Astrocyte (in vitro differentiated cells and primary cell): ENCODE measurements around the gene ASB2. TPM values are rescaled to one million over a fixed set of nuclear protein-coding genes. Genes with fewer than 3 reads are reported as not detected.

ENCODE experiments used
- DNase-seq: peaks from one replicate; pipeline ENCODE4 v3.0.0-alpha.2; 2010; ENCODE audit warnings: low read depth
- FAIRE-seq: peaks from 2 replicates; lab custom pipeline; 2011; peaks lifted over from hg19 to GRCh38; lab: Jason Lieb, UNC
- H2AFZ ChIP-seq: 2 replicates; pipeline ENCODE4 v1.6.0; 2012; ENCODE audit warnings: low read depth, low read length, inconsistent platforms
- H3K27ac ChIP-seq: 2 replicates; pipeline ENCODE4 v1.5.1; 2011; ENCODE audit warnings: low read depth, low read length, inconsistent platforms
- H3K27me3 ChIP-seq: 2 replicates; pipeline ENCODE4 v1.6.0; 2011; ENCODE audit warnings: low read length, inconsistent platforms; ENCODE audit not compliant: insufficient read depth
- H3K36me3 ChIP-seq: 2 replicates; pipeline ENCODE4 v1.5.1; 2011; ENCODE audit warnings: low read length, inconsistent platforms; ENCODE audit not compliant: insufficient read depth
- H3K4me1 ChIP-seq: 2 replicates; pipeline ENCODE4 v1.5.1; 2011; ENCODE audit warnings: low read length, inconsistent platforms; ENCODE audit not compliant: insufficient read depth
- H3K4me2 ChIP-seq: 2 replicates; pipeline ENCODE4 v1.6.0; 2012; ENCODE audit warnings: low read length, inconsistent platforms
- H3K4me3 ChIP-seq: 2 replicates; pipeline ENCODE4 v1.5.1; 2011; ENCODE audit warnings: low read depth, mild to moderate bottlenecking, low read length, inconsistent platforms; ENCODE audit not compliant: insufficient read depth
- H3K79me2 ChIP-seq: 2 replicates; pipeline ENCODE4 v1.6.0; 2012; ENCODE audit warnings: mild to moderate bottlenecking, low read length, inconsistent platforms; ENCODE audit not compliant: insufficient read depth
- H3K9ac ChIP-seq: 2 replicates; pipeline ENCODE4 v1.6.0; 2012; ENCODE audit warnings: mild to moderate bottlenecking, low read length, inconsistent platforms
- H3K9me3 ChIP-seq: 2 replicates; pipeline ENCODE4 v1.5.1; 2012; ENCODE audit warnings: low read depth, mild to moderate bottlenecking, low read length, inconsistent platforms; ENCODE audit not compliant: insufficient read depth
- H4K20me1 ChIP-seq: 2 replicates; pipeline ENCODE4 v1.6.0; 2012; ENCODE audit warnings: low read length, inconsistent platforms; ENCODE audit not compliant: insufficient read depth
- H3K27ac Mint-ChIP-seq: one replicate; pipeline ENCODE4 v1.8.0; 2021; ENCODE audit warnings: mild to moderate bottlenecking, mixed read lengths; ENCODE audit not compliant: unreplicated experiment
- H3K27me3 Mint-ChIP-seq: one replicate; pipeline ENCODE4 v1.8.0; 2021; ENCODE audit warnings: low read depth, mixed read lengths; ENCODE audit not compliant: unreplicated experiment
- H3K36me3 Mint-ChIP-seq: one replicate; pipeline ENCODE4 v1.8.0; 2021; ENCODE audit warnings: low read depth, mixed read lengths; ENCODE audit not compliant: unreplicated experiment
- H3K4me1 Mint-ChIP-seq: one replicate; pipeline ENCODE4 v1.8.0; 2021; ENCODE audit warnings: low read depth, mixed read lengths; ENCODE audit not compliant: unreplicated experiment
- H3K4me3 Mint-ChIP-seq: one replicate; pipeline ENCODE4 v1.8.0; 2021; ENCODE audit warnings: mild to moderate bottlenecking, moderate library complexity, mixed read lengths; ENCODE audit not compliant: unreplicated experiment
- H3K9me3 Mint-ChIP-seq: one replicate; pipeline ENCODE4 v1.8.0; 2021; ENCODE audit warnings: mild to moderate bottlenecking, mixed read lengths; ENCODE audit not compliant: unreplicated experiment
- EZH2 ChIP-seq: IDR thresholded peaks from 2 replicates; pipeline ENCODE4 v1.6.1; 2012; ENCODE audit warnings: mild to moderate bottlenecking, low read length, inconsistent platforms; ENCODE audit not compliant: insufficient read depth
- total RNA-seq: library from RNA; stranded (reverse); gene quantifications from 2 replicates; pipeline ENCODE4 v1.2.1, GENCODE V29; 2021
- TF ChIP-seq, protein P1 (sequence below): IDR thresholded peaks from 2 replicates; pipeline ENCODE4 v1.5.1; 2011; ENCODE audit warnings: low read depth, mild to moderate bottlenecking, inconsistent platforms, low read length, moderate library complexity; ENCODE audit not compliant: insufficient read depth

The ASB2 gene
- total RNA-seq, 1 donor from 2014 or later = 0.25 TPM

DNA sequence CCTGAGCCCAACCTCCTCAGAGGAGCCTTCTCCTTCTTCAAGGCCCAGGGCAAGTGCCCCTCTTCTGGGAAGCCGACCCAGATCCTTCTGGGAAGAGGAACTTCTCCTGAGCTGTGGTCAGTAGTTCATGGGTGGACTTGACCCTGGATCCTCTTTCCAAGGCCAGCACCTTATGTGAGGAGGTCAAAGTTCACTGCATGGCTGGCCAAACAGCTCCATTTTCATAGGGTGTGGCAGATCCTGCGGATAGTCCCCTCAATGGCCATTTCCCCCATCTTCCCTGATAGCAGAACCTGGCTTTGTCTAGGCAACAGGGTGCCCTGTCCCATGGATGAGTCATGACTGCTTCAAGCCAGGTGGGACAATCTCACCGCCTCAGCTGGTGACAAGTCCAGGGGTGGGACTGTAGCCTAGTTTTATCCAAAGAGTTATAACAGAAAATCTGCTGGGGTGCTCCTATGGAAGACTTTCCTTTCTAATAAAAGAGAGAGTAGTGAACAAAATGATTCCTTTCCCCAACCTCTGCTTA is 10.4 kb downstream of the ASB2 start:
- H2AFZ ChIP-seq = no peak overlapping the region
- H3K27ac ChIP-seq = peak overlapping the region; percentile 81

DNA sequence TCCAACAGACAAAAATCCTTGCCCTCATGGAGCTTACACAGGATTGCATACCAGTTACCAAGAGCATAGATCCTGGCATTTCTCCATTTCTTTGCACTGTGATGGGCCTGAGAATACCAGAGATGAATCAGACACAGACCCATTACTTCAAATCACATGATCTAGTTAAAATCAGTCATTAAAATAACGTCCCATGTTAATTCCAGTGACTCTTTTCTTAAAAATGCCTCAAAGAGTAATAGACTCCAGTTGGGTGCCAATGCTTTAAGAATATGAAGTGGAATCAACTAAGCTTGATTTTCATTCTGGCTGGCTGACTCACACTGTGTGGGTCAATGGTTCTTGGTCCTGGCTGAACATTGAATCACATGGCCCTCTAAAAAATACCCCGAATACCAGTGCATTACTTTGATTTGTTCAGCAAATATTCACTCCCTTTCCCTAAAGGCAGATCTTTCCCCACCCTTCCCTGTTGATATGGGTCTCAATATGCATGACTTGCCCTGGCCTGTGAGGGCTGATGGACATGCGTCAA is 11.0 kb downstream of the ASB2 start:
- FAIRE-seq (peak; percentile 65), DNase-seq (peak; percentile 98)
- H3K27me3 Mint-ChIP-seq = peaks cover 48% of the 10 kb centered on the region
- Histone ChIP-seq H3K4me1 (peaks cover 21% of the 10 kb centered on the region), H3K36me3 (no peaks in the 10 kb centered on the region), H3K9ac (peak overlapping the region; percentile 38), H3K4me2 (peak overlapping the region; percentile 37), H2AFZ (no peak overlapping the region), H3K9me3 (peaks cover 7% of the 10 kb centered on the region), H3K27ac (peak overlapping the region; percentile 81), H3K4me3 (no peak overlapping the region), H4K20me1 (peaks cover 4% of the 10 kb centered on the region), H3K79me2 (no peaks in the 10 kb centered on the region), H3K27me3 (no peaks in the 10 kb centered on the region)
- H3K27ac Mint-ChIP-seq = peak overlapping the region; percentile 21
- peaks cover 2% of the 10 kb centered on the region for H3K36me3 Mint-ChIP-seq
- H3K9me3 Mint-ChIP-seq = peaks cover 4% of the 10 kb centered on the region
- peaks cover 26% of the 10 kb centered on the region for H3K4me1 Mint-ChIP-seq
- H3K4me3 Mint-ChIP-seq = no peak overlapping the region
- TF ChIP-seq, protein P1, sequence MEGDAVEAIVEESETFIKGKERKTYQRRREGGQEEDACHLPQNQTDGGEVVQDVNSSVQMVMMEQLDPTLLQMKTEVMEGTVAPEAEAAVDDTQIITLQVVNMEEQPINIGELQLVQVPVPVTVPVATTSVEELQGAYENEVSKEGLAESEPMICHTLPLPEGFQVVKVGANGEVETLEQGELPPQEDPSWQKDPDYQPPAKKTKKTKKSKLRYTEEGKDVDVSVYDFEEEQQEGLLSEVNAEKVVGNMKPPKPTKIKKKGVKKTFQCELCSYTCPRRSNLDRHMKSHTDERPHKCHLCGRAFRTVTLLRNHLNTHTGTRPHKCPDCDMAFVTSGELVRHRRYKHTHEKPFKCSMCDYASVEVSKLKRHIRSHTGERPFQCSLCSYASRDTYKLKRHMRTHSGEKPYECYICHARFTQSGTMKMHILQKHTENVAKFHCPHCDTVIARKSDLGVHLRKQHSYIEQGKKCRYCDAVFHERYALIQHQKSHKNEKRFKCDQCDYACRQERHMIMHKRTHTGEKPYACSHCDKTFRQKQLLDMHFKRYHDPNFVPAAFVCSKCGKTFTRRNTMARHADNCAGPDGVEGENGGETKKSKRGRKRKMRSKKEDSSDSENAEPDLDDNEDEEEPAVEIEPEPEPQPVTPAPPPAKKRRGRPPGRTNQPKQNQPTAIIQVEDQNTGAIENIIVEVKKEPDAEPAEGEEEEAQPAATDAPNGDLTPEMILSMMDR = no peak
- TF ChIP-seq EZH2 = no peak

More for the DNA sequence above, 10.4 kb downstream of the ASB2 start:
- H3K9ac ChIP-seq = peak overlapping the region; percentile 14
- H3K4me2 ChIP-seq = peak overlapping the region; percentile 37
- peaks cover 25% of the 10 kb centered on the region for H3K4me1 Mint-ChIP-seq
- no peak overlapping the region for H3K4me3 ChIP-seq
- FAIRE-seq (no peak), DNase-seq (no peak)
- peaks cover 21% of the 10 kb centered on the region for H3K4me1 ChIP-seq
- H3K27me3 Mint-ChIP-seq = peaks cover 55% of the 10 kb centered on the region
- H3K9me3 Mint-ChIP-seq = peaks cover 4% of the 10 kb centered on the region
- no peak overlapping the region for H3K4me3 Mint-ChIP-seq
- H3K9me3 ChIP-seq = peaks cover 7% of the 10 kb centered on the region
- peaks cover 4% of the 10 kb centered on the region for H4K20me1 ChIP-seq
- no peaks in the 10 kb centered on the region for H3K36me3 ChIP-seq
- H3K27me3 ChIP-seq = no peaks in the 10 kb centered on the region
- no peaks in the 10 kb centered on the region for H3K79me2 ChIP-seq
- TF ChIP-seq, protein P1 = no peak
- TF ChIP-seq EZH2 = no peak
- H3K36me3 Mint-ChIP-seq = peaks cover 2% of the 10 kb centered on the region
- peak overlapping the region; percentile 18 for H3K27ac Mint-ChIP-seq

DNA sequence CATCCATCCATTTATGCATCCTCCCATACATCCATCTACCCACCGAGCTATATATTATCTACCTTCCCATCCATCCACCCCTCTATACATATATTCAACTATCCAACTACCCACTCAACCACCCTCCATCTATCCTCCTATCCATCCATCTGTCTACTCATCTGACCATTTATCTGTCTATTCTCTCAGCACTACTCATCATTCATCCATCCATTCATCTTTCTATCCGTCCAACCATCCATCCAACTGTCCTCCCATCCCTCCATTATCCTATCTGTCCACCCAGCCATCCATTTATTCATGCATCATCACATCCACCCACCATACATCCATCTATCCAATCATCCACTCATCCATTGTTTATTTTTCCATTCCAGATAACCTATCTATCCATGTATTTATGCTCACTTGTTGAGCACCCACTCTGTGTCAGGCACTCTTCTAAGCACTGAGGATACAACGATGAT is 11.5 kb downstream of the ASB2 start:
- TF ChIP-seq, protein P1 = no peak
- Histone ChIP-seq H2AFZ (no peak overlapping the region), H3K4me1 (peaks cover 24% of the 10 kb centered on the region), H3K4me2 (peak overlapping the region; percentile 5), H3K79me2 (no peaks in the 10 kb centered on the region), H3K27ac (peak overlapping the region; percentile 74), H3K36me3 (no peaks in the 10 kb centered on the region), H4K20me1 (peaks cover 4% of the 10 kb centered on the region), H3K27me3 (no peaks in the 10 kb centered on the region), H3K9me3 (peaks cover 7% of the 10 kb centered on the region), H3K9ac (peak overlapping the region; percentile 38), H3K4me3 (no peak overlapping the region)
- no peak overlapping the region for H3K4me3 Mint-ChIP-seq
- H3K36me3 Mint-ChIP-seq = peaks cover 2% of the 10 kb centered on the region
- peaks cover 31% of the 10 kb centered on the region for H3K4me1 Mint-ChIP-seq
- H3K9me3 Mint-ChIP-seq = peaks cover 4% of the 10 kb centered on the region
- H3K27me3 Mint-ChIP-seq = peaks cover 44% of the 10 kb centered on the region
- H3K27ac Mint-ChIP-seq = peak overlapping the region; percentile 48
- DNase-seq (no peak), FAIRE-seq (no peak)
